ENCODE data around the gene TRMT44.
"Not testable (repeated sequence)": the region's sequence is repeated elsewhere in the genome, so short reads cannot be mapped to it uniquely, and the experiment has no call there.

Gene TRMT44

DNA sequence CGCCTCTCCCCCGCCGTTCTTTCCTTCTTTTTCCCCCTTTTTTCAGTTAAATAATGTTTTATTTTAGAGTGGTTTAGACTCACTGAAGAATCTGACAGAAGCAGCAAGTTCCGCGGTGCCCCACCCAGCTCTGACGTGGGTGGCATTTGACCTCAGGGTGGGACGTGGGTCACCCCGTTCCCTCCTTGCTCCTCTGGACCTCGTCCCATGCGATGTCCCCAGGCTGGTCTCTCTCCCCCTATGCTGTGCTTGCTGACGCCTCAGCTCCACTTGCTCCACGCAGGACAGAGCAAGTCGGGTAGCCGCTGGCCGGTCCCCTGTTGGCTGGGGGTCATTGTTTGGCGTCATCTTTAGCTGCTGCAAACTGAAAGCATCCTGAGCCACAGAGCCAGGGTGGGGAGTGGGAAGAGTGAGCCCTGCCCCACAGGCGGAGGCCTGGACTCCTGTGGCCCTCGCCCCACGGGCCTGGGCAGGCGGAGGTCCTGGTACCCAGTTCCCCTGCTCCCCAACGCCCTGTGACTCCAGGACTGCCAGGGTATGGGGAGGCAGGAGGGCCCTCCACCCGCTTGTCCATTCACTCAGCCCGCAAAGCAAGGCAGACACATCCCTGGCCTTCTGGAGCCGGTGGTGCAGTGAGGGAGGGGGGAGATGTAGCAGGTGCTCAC is 30.8 kb downstream of the TRMT44 start:
- DNase-seq, result no peak

DNA sequence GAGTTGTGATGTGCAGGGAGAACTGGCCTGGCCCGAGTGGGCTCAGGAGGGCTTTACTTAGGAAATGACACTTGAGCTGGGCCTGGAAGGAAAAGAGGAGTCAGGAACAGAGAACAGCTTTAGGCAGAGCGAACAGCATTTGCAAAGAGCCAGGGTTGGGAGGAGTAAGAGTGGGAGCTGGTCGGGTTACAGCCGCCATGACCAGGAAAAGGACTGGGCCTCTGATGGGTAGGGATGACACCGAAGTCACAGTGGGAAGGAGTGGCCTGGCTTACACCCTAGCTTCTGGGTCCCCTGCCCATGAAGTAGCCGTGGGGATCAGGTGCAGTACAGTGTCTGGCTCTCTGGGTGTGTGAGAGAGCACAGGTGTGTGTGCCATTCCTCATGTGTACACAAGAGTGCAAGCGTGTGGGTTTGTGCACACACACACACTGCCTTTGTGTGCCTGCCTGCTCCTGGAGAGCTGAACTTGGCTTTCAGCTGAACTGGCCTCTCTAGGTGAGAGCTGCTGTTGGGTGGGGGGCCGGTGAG is 31.6 kb downstream of the TRMT44 start:
- DNase-seq, result no peak

DNA sequence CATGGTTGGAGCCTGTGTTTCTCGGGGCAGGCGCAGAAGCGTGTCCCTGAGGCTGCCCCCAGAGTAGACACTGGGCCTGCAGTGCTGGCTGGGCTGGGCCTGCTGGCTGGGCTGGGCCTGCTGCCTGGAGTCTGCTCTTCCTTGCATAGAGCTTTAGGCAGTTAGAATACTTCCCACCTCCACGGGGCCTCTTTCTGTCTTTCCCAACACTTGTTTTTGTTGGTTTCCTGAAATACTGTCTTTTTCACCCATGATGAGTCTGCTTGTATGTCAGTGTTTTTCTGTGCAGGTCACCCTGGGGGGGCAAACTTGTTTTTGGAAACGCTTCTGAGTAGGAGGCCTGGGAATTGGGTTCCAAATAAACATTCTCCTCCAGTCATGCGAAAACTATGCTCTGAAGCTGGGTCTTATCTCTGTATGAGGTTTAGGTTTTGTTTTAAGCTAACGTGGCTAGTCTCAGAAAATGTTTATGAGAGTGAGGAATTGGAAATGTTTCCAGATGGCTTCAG is 32.2 kb downstream of the TRMT44 start:
- DNase-seq, result no peak

DNA sequence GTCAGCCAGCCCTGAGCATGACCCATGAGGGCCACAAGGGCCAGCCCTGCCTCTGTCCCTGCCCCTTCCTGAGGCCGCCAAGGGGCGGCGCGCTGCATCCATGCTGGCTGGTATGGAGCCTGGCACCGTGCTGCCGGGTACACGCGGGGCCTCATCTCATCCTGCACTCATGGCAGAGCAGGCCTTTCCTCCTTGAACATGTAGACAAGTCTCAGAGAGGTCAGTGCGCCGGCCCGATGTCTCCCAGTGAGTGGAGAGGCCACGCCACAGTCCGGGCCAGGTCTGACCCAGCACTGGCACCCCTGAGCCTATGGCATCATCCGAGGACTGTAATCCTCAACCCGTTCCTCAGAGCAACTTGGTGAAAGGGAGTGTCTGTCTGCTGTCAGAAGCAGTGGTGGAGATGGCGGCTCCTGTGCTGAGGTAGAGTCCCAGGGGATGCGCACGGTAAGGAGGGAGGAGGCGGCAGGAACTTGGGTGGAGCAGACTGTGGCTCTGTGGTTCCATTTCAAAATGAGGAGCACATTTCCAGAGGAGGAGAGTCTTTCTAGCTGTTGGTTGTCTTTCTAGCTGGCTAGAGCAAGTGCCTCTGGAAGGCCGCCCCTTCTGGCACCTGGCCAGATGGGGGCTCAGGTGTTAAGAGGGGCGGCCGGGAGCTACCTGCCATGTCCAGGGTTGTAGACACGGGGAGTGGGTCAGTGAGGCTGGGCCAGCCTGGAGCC is 32.8 kb downstream of the TRMT44 start:
- DNase-seq, result no peak

DNA sequence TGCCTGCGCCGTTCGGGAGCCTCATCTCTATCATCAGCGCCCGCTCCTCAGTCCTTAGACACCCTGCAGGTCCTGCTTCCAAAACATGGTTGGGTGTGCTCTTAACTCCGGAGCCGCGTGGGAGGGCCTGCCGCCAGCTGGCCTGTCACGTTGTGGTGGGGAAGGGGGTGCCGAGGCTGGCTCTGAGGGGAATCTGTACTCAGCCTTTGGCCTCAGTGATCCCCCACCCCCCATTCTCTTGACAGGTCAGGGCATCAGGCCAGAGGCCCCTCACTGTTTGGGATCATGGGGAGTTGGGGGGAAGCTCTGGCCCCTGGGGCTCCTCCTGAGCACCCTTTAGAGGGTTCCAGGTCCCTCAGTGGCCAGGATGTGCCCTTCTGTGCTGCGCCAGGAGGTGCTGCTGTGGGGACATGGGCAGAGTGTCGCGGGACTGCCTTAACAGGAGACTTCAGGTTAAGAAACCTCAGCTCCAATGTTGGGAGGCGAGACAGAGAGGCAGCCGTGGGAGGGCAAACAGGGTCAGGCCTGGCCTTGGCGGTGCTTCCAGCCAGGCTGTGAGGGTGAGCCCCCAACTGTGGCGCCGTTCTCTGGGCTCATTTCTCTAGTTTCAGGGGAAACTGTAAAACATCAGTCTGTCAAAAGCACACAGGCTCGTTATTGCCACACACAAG is 33.5 kb downstream of the TRMT44 start:
- no peak for DNase-seq

DNA sequence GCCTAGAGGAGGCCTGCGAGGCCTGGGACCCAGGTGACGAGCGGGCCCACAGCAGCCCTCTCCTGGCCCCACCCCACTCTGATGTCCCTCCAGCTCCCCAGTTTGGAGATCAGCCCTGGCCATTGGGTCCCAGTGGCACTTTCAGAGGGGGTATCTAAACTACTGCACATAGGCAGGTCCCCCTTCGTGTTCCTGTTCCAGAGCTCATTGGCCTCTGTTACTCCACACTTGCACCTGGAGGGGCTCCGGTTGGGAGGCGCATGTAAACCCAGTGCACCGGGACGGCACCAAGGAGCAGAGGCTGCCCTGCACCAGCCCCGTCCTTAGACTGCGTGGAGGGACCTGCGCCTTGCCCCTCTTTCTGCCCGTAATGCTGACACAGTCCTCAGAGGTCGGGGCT is 34.3 kb downstream of the TRMT44 start:
- no peak for DNase-seq

DNA sequence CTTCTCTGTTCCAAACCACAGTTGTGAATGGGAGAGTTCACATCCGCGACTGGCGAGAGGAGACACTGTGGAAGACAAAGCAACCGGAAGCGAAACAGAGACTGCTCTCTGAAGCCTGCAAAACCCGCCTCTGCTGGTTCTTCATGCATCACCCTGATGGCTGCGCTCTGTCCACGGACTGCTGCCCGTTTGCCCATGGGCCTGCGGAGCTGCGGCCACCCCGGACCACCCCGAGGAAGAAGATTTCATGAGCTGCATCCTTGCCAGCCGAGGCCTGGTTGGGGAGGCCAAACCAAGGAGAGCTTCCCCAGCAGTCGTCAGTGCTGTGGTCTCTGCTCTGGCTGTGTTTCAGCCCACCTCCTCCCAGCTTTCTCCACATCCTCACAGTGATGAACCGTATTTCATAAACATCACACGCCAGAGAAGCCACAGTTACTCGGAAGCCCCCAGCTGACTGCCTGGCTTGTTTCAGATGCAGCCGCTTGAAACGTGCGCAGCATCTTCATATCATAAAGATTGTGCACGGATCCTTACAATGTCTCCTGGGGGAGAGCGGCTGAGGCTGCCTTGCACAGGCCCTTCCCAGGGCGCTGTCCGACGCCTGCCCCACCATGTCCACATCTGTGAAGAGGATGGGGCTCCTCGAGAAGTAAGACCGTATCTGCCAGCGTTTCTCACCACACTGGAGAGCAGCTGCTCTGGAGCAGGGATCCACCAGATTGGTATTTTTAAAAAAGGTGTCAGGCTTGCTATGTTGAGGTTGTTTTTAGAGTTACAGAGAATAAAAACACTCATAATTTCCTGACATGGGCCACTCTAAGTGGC is 35.4 kb downstream of the TRMT44 start:
- no peak for DNase-seq

DNA sequence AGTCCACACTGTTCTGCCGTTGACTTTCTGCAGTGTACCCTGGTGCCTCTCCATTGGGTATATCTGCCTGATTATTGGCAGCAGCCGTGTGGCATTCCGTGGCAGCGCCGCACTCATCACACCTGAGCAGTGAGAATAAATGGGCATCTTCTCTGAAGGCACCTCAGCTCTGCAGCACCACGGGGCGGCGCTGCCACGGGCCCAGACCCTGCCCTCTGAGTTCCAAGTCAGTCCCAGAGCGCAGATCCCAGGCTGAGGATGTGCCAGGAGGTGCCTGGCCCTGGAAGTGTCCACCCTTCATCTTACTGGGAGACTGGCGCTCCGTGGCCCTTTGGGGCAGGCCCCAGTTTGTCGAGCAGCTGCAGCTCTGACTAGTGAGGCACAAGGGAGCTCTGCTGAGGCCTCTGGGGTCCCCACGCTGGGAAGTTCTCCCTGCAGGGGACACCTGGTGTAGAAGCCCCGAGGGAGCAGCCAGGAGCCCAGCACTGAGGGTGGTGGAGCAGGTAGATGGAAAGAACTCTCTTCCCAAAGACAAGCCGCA is 36.6 kb downstream of the TRMT44 start:
- no peak for DNase-seq

DNA sequence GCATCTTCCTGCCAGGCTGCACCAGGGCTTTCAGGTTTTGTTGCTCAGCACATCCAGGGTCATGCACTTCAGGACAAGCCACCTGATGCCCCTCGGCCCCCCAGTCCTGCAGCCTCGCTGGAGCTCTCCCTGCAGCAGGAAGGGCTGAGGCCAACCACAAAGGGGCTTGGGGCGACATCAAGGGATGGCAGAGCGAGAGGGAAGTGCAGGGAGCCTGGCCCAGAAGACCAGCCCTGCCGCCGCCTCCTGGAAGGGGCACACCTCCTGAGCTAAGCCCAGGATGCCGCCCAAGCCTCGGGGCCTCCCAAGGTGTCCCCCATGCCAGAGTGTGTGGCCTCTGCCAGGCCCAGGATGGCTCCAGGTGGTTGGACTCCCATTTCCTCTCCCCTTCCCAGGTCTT is 37.1 kb downstream of the TRMT44 start:
- DNase-seq, result no peak

DNA sequence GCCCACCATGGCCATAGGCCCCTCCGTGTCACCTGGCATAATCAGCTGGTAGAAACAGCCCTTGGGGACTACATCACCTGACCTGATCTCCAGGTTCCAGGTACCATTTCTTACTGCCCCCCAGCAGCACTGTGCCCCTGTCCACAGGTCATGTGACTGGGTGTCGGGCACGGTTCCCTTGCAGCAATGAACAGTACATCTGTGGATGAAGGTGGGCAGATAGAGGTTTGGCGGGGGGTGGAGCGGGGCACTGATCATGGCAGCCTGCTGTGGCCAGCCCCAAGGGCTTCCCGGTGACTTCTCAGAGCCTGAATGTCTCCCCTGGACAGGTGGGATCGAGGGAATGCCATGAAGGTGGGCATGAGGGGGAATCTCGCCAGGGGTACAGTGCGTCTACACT is 37.8 kb downstream of the TRMT44 start:
- DNase-seq, result no peak

DNA sequence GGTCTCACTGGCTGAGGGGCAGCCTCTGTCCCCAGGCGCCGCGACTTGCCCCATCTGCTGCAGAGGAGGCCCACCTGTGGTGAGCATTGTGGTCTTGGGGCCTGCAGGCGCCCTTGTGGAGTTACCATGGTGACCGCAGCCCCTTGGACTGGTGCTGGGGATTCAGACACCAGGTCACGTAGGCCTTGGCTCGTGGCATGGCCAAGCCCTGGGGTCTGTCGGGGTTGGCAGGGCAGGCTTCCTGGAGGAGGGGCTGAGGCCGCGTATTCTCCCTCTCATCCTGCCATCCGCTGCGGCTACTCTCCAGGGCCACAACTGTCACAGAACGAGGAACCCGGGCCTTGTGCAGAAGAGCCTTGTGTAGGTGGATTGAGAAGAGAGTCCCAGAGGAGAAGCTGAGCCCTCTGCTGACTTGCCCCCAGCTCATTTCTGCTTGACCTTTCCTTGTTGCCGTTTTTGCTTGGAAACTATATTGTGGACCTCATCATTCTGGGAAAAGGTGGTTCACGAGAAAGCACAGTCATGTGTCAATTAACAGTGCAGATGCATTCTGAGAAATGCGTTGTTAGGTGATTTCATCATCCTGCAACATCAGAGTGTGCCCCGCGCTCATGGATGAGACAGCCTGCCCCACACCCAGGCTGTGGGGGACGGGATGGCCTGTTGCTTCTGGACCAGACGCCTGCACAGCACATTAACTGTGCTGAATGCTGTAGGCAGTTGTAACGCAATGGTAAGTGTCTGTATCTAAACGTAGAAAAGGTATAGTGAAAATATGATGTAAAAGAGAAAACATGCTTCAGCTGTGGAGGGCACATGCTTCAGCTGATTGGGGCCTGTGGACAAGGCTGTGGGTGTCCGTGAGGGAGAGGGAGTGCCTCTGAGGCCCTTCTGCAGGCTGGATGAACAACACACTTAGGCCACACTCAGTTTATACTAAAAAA is 38.5 kb downstream of the TRMT44 start:
- no peak for DNase-seq

DNA sequence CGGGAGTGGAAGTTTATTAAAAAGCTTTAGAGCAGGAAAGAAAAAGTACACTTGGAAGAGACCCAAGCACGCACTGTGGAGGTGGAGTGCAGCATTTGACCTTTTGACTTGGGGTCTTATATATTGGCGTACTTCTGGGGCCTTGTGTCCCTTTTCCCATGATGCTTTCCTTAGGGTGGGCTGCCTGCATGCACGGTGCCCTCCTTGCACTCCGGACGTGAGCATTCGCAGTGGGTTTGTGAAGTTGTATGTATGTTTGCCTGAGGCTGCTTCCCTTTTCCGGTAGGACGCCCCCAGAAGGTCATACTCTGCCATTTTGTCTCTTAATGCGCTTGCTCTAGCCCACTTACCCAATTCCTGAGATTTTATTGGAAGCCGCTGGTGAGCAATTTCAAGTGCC is 39.6 kb downstream of the TRMT44 start:
- no peak for DNase-seq

DNA sequence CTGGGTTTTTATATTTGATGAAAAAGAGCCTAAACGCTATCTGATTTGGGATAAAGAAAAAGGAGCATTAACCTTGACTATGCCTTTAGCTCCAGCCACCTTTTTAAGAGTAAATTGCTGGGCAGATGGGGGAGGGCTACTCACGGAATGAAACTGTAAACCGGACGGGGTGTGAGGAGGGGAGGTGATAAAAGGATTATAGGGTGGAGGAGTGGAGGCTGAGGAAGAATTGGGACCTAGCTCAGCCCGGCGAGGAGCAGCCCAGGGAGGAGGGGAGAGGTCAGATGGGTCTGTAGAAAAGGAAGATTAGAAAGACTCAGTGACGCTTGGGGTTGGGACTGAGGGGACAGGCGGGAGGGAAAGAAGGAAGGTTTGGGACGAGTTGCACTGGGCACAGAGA is 46.1 kb downstream of the TRMT44 start:
- not testable (repeated sequence) for DNase-seq

DNA sequence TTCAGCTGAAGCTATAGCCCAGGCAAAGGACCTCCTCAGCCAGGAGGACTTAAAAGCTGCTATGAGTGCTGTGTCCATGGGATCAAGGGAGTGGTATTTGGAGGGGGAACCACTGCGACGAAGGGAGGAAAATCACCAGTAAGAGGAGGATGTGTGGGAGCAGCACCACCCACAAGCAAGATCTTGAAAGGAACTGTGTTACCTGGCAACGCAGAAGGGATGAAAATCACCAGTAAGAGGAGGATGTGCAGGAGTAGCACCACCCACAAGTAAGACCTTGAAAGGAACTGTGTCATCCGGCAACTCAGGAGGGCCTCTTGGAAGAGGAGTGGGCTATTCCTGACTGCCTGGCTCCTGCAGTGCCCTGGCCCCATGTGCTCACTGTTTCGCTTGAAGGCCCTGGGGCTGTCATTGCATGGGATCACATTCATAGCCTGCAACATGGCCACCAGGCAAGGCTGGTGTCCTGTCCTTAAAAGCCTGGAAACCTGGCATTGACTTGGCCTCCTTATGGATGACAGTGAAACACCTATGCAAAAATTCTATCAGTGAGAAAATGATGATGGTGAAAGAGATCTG is 48.3 kb downstream of the TRMT44 start:
- DNase-seq, result no peak

DNA sequence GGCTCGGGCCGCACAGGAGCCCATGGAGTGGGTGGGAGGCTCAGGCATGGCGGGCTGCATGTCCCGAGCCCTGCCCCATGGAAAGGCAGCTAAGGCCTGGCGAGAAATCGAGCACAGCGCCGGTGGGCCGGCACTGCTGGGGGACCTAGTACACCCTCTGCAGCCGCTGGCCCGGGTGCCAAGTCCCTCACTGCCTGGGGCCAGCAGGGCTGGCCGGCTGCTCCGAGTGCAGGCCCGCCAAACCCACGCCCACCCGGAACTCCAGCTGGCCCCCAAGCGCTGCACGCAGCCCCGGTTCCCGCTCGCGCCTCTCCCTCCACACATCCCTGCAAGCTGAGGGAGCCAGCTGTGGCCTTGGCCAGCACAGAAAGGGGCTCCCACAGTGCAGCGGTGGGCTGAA is 50.9 kb downstream of the TRMT44 start:
- not testable (repeated sequence) for DNase-seq

DNA sequence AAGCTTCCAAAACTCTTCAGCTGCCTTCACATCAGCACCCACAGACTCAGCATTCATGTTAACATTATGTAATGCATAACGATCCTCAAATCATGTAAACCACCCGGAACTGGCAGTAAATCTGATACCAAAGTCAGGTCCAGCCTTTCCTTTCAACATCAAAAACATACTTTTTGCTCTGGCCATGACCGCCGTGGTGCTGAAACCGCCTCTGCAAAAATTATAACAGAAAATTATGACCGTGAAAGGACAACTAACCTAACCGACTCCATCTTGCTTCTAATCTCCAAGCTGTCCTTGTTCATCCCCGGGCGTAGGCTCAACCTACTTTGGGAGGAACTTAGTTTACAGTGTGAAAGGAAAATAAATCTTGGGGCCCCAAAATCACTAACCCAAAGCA is 51.6 kb downstream of the TRMT44 start:
- no peak for DNase-seq

DNA sequence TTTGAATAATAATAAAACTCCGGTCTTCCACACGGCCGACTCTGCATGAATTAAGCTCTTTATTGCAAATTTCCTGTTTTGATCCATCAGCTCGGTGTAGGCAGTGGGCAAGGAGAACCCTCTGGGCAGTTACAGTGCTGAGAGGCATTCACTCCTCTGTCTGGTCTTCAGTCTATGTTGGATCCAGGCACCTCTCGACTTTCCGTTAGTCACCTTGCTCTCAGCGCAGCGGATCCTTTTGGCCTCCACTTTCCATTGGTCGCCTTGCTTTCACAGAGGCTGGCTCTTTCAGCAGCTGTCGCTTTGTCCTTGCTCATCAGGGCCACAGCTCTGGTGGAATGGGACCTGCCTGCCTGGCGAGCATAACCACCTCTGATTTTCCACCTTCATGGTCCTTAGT is 52.9 kb downstream of the TRMT44 start:
- DNase-seq, result no peak

DNA sequence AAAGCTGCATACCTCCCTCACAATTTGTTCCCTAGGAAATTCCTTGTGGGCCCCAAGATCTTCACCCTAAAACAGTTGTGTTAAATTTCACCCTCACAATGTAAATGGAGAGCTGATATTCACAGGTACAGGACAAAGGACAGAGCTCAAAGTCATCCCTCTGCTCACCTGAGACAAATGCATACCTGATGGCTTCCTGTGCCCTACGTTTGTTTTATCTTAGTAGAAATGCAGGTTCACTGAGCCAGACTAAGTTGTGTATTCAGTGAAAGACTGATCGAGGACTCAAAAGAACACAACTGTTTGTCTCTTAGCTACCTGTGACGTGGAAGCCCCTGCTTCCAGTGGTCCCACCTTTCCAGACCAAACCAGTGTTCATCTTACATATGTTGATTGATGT is 53.6 kb downstream of the TRMT44 start:
- no peak for DNase-seq

DNA sequence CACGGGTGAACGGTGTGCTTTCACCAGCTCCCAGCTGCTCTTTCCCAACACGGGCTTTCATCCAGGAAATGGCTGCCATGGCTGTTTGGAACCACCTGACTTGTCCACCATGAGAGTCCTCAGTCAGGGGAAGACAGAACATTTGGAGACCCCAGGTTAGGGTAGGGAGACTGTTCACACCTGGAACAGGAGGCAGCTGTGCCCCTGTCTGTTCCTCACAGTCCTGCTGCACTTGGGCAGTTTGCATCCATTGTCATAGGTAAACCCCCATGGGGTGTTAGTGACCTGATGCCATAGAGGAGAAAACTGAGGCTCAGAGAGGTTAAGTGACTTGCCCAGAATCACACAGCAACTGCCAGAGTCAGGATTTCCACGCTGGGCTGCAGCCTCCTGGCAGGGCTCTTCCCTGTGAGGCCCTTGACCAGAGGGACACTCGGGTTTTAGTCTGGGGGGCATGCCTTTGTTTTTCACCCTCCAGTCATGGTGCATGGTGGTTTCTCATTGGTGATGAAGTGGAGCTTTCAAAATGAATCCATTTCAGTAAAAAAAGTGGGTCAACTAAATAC is 54.5 kb downstream of the TRMT44 start:
- DNase-seq, result no peak

DNA sequence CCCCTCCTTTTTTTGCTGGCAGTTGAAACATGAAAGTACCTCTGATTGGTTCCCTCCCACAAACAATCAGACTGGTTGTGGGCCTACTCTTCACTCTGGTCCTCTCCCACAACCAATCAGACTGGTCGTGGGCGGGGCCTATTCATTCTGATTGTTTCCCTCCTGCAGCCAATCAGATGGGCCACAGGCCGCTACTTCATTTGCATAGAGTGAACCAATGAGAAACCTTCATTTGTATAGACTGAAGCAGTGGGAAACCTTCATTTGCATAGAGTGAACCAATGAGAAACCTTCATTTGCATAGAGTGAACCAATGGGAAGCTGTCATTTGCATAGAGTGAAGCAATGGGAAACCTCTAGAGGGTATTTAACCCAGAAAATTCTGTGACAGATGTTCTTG is 55.2 kb downstream of the TRMT44 start:
- no peak for DNase-seq

DNA sequence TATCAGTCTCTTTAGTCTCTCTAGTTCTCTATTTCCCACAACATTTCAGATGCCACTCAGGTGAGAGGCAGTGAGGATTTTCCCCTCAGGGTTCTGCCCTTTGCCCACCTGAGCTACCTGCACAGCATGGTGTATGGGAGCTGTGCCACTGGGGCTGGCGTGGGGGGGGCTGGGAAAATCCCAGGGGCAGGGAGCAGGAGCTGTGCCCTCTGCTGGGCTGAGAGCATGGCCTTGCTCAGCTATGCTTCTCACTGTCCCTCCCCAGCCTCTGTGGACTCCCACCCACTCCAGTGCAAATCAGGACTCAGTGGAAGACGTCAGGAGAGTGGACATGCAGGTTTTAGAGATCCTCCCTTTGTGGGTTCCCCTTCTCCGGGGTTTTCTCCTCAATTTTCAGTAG is 57.2 kb downstream of the TRMT44 start:
- no peak for DNase-seq
